ENCODE data around the gene MN1.

The MN1 gene

GRCh38 chr22:27730641-27731433 is 70.7 kb downstream of the MN1 start:
- Histone ChIP-seq H2AFZ (no peak overlapping the region), H3K9ac (no peak overlapping the region), H3K79me2 (no peaks in the 10 kb centered on the region), H3K27ac (no peak overlapping the region), H3K4me3 (ENCODE audit: low read depth, low read length) (no peak overlapping the region), H3K36me3 (ENCODE audit: control insufficient read depth, insufficient read depth, low read length) (no peaks in the 10 kb centered on the region), H3K27me3 (ENCODE audit: control insufficient read depth, insufficient read depth, low read length) (no peaks in the 10 kb centered on the region), H3K9me3 (ENCODE audit: control insufficient read depth, low read length) (no peaks in the 10 kb centered on the region), H3K4me2 (ENCODE audit: low read length) (no peak overlapping the region), H3K4me1 (no peaks in the 10 kb centered on the region)
- TF ChIP-seq CTCF (IDR thresholded peaks at IDR 0.05) = no peak

- no peaks in the 10 kb centered on the region for H3K79me2 ChIP-seq
- H3K27ac ChIP-seq = no peak overlapping the region
- no peaks in the 10 kb centered on the region for H3K9me3 ChIP-seq (ENCODE audit: control insufficient read depth, low read length)
- no peaks in the 10 kb centered on the region for H3K36me3 ChIP-seq (ENCODE audit: control insufficient read depth, insufficient read depth, low read length)
- TF ChIP-seq CTCF (IDR thresholded peaks at IDR 0.05) = no peak
- H3K27me3 ChIP-seq (ENCODE audit: control insufficient read depth, insufficient read depth, low read length) = no peaks in the 10 kb centered on the region
- H3K9ac ChIP-seq = no peak overlapping the region
- no peak overlapping the region for H3K4me3 ChIP-seq (ENCODE audit: low read depth, low read length)
- H3K4me1 ChIP-seq = no peaks in the 10 kb centered on the region
- no peak overlapping the region for H2AFZ ChIP-seq
- H3K4me2 ChIP-seq (ENCODE audit: low read length) = no peak overlapping the region
Measured at GRCh38 chr22:27729246-27729645, 72.3 kb downstream of the MN1 start.

GRCh38 chr22:27727673-27728451 is 73.7 kb downstream of the MN1 start:
- Histone ChIP-seq H3K9ac (no peak overlapping the region), H3K79me2 (no peaks in the 10 kb centered on the region), H2AFZ (no peak overlapping the region), H3K4me2 (ENCODE audit: low read length) (no peak overlapping the region), H3K27me3 (ENCODE audit: control insufficient read depth, insufficient read depth, low read length) (no peaks in the 10 kb centered on the region), H3K9me3 (ENCODE audit: control insufficient read depth, low read length) (no peaks in the 10 kb centered on the region), H3K4me1 (no peaks in the 10 kb centered on the region), H3K27ac (peak overlapping the region; percentile 54), H3K36me3 (ENCODE audit: control insufficient read depth, insufficient read depth, low read length) (no peaks in the 10 kb centered on the region), H3K4me3 (ENCODE audit: low read depth, low read length) (no peak overlapping the region)
- no peak for TF ChIP-seq CTCF (IDR thresholded peaks at IDR 0.05)

- Histone ChIP-seq H3K4me3 (ENCODE audit: low read depth, low read length) (no peak overlapping the region), H3K4me1 (no peaks in the 10 kb centered on the region), H3K4me2 (ENCODE audit: low read length) (no peak overlapping the region), H2AFZ (no peak overlapping the region), H3K9me3 (ENCODE audit: control insufficient read depth, low read length) (no peaks in the 10 kb centered on the region), H3K9ac (no peak overlapping the region), H3K27ac (peak overlapping the region; percentile 69), H3K79me2 (no peaks in the 10 kb centered on the region), H3K27me3 (ENCODE audit: control insufficient read depth, insufficient read depth, low read length) (no peaks in the 10 kb centered on the region), H3K36me3 (ENCODE audit: control insufficient read depth, insufficient read depth, low read length) (no peaks in the 10 kb centered on the region)
- TF ChIP-seq CTCF (IDR thresholded peaks at IDR 0.05) = no peak
Measured at GRCh38 chr22:27726686-27727449, 74.7 kb downstream of the MN1 start.
